Limb (tissue), 2 donors: ENCODE data around the gene ADRA2C.

Source experiments
- DNase-seq, 2 donors: peaks; one replicate each; pipeline ENCODE4 v3.0.0-alpha.2; 2016; ENCODE audit errors: extremely low spot score in 2 of 2

Gene ADRA2C

GRCh38 chr4:3732076-3733028, 33.8 kb upstream of the ADRA2C start:
- DNase-seq, result no peak

GRCh38 chr4:3733195-3733594, 33.0 kb upstream of the ADRA2C start:
- DNase-seq, result no peak

- no peak for DNase-seq
These were observed 31.0 kb upstream of the ADRA2C start for GRCh38 chr4:3735196-3735595.

- no peak for DNase-seq
These were observed 29.9 kb upstream of the ADRA2C start for GRCh38 chr4:3736290-3736689.

GRCh38 chr4:3736806-3737205, 29.4 kb upstream of the ADRA2C start:
- no peak for DNase-seq

GRCh38 chr4:3739577-3739976, 26.6 kb upstream of the ADRA2C start:
- DNase-seq, result no peak

- no peak for DNase-seq
These were observed 25.9 kb upstream of the ADRA2C start for GRCh38 chr4:3740256-3740655.

GRCh38 chr4:3741217-3742011, 24.8 kb upstream of the ADRA2C start:
- DNase-seq, result no peak

GRCh38 chr4:3742610-3743009, 23.6 kb upstream of the ADRA2C start:
- DNase-seq, result no peak

GRCh38 chr4:3744232-3744631, 22.0 kb upstream of the ADRA2C start:
- no peak for DNase-seq

GRCh38 chr4:3744901-3745300, 21.3 kb upstream of the ADRA2C start:
- DNase-seq, result no peak

GRCh38 chr4:3745886-3746656, 20.1 kb upstream of the ADRA2C start:
- no peak for DNase-seq

- DNase-seq, result no peak
These were observed 19.2 kb upstream of the ADRA2C start for GRCh38 chr4:3746701-3747580.

GRCh38 chr4:3747581-3747904, 18.6 kb upstream of the ADRA2C start:
- no peak for DNase-seq

GRCh38 chr4:3748136-3748898, 17.9 kb upstream of the ADRA2C start:
- no peak for DNase-seq

GRCh38 chr4:3749081-3749480, 17.1 kb upstream of the ADRA2C start:
- no peak for DNase-seq

GRCh38 chr4:3750334-3750733, 15.9 kb upstream of the ADRA2C start:
- no peak for DNase-seq

GRCh38 chr4:3752022-3752421, 14.2 kb upstream of the ADRA2C start:
- DNase-seq, result no peak

- DNase-seq, result no peak
These were observed 12.3 kb upstream of the ADRA2C start for GRCh38 chr4:3753726-3754412.
